ENCODE data around the gene RBM45.
"Not testable (repeated sequence)": the region's sequence is repeated elsewhere in the genome, so short reads cannot be mapped to it uniquely, and the experiment has no call there.

RBM45 gene

DNA sequence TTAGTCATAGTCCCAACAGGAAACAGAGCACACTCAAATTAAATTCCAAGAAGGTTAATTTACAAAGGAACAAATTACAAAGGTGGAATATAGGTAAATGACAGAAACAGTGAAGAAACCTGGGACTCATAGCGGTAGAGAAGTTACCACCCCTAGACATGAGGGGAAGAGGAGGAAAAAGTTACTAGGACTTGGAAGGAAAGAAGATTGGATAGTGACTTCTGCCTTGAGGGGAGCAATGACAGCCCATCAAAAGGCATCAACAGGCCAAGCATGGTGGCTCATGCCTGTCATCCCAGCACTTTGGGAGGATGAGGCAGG is 37.3 kb upstream of the RBM45 start:
- Histone ChIP-seq H3K4me1 (ENCODE audit: control insufficient read depth in 1 of 2, insufficient read depth in 2 of 2, low read length in 2 of 2) (peaks cover 0 to 6% of the 10 kb centered on the region in 2 donors), H3K9me3 (ENCODE audit: control insufficient read depth in 1 of 2, low read length in 2 of 2) (no peaks in the 10 kb centered on the region), H3K36me3 (ENCODE audit: control insufficient read depth in 1 of 2, insufficient read depth in 2 of 2, low read length in 2 of 2) (no peaks in the 10 kb centered on the region), H3K27me3 (ENCODE audit: low read depth, low read length) (no peaks in the 10 kb centered on the region), H3K4me3 (ENCODE audit: low read depth in 1 of 2, low read length in 2 of 2) (no peak overlapping the region), H3K27ac (ENCODE audit: low read length) (no peak overlapping the region)

DNA sequence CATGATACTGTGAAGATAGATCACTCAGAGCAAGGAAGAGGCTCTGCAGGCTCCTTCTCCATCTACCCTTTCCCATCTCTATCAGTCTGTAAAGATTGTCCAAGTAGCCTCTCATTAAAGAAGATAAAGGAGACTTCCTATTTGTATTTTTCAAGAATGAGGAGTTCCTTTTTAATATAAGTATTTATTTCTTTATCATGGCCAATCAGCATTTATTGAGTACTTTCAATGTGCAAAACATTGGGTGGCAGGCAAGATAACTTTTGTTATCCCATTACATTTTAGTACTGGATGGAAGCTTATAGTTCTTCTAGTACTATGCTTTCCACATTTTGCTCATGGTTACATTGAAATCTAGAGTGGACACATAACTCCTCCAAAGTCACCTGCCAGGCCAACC is 36.1 kb upstream of the RBM45 start:
- H3K27ac ChIP-seq (ENCODE audit: low read length) = no peak overlapping the region
- no peaks in the 10 kb centered on the region for H3K36me3 ChIP-seq (ENCODE audit: control insufficient read depth in 1 of 2, insufficient read depth in 2 of 2, low read length in 2 of 2)
- no peaks in the 10 kb centered on the region for H3K9me3 ChIP-seq (ENCODE audit: control insufficient read depth in 1 of 2, low read length in 2 of 2)
- no peak overlapping the region for H3K4me3 ChIP-seq (ENCODE audit: low read depth in 1 of 2, low read length in 2 of 2)
- no peaks in the 10 kb centered on the region for H3K27me3 ChIP-seq (ENCODE audit: low read depth, low read length)
- H3K4me1 ChIP-seq (ENCODE audit: control insufficient read depth in 1 of 2, insufficient read depth in 2 of 2, low read length in 2 of 2) = peaks cover 0 to 6% of the 10 kb centered on the region in 2 donors

DNA sequence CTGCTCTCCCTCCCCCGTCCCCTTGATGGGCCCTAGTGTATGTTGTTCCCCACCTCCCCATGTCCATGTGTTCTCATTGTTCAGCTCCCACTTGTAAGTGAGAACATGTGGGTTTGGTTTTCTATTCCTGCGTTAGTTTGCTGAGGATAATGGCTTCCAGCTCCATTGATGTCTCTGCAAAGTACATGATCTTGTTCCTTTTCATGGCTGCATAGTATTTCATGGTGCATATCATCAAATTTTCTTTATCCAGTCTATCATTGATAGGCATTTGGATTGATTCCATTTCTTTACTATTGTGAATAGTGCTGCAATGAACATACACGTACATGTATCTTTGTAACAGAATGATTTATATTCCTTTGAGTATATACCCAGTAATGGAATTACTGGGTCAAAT is 33.0 kb upstream of the RBM45 start:
- H3K4me3 ChIP-seq (ENCODE audit: low read depth in 1 of 2, low read length in 2 of 2); H3K36me3 ChIP-seq (ENCODE audit: control insufficient read depth in 1 of 2, insufficient read depth in 2 of 2, low read length in 2 of 2); H3K27ac ChIP-seq (ENCODE audit: low read length); H3K9me3 ChIP-seq (ENCODE audit: control insufficient read depth in 1 of 2, low read length in 2 of 2); H3K27me3 ChIP-seq (ENCODE audit: low read depth, low read length); H3K4me1 ChIP-seq (ENCODE audit: control insufficient read depth in 1 of 2, insufficient read depth in 2 of 2, low read length in 2 of 2): not testable (repeated sequence)

- no peak overlapping the region for H3K4me3 ChIP-seq (ENCODE audit: low read depth in 1 of 2, low read length in 2 of 2)
- H3K27me3 ChIP-seq (ENCODE audit: low read depth, low read length) = no peaks in the 10 kb centered on the region
- no peaks in the 10 kb centered on the region for H3K36me3 ChIP-seq (ENCODE audit: control insufficient read depth in 1 of 2, insufficient read depth in 2 of 2, low read length in 2 of 2)
- H3K9me3 ChIP-seq (ENCODE audit: control insufficient read depth in 1 of 2, low read length in 2 of 2) = no peaks in the 10 kb centered on the region
- no peaks in the 10 kb centered on the region for H3K4me1 ChIP-seq (ENCODE audit: control insufficient read depth in 1 of 2, insufficient read depth in 2 of 2, low read length in 2 of 2)
- H3K27ac ChIP-seq (ENCODE audit: low read length) = no peak overlapping the region
These were observed 29.7 kb upstream of the RBM45 start for GRCh38 chr2:178082408-178083045.

DNA sequence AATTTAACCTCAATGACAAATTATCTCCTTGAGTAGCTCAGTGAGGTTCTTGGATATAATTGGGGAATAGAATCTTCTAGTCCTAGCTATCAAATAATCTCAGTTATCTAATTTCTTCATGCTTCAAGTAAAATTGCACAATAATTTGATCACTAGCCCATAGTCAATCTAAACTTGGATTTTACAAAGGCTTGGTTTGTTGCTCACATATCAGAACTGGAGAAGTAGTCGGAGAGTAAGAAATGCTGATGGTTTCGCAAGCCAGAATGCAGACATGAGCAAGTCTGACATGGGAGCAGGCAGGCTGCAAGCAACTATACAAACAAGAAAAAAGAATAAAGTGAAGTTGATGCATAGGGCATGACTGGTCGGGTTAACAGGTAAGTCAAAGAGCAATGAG is 28.0 kb upstream of the RBM45 start:
- Histone ChIP-seq H3K4me1 (ENCODE audit: control insufficient read depth in 1 of 2, insufficient read depth in 2 of 2, low read length in 2 of 2) (no peaks in the 10 kb centered on the region), H3K4me3 (ENCODE audit: low read depth in 1 of 2, low read length in 2 of 2) (no peak overlapping the region), H3K9me3 (ENCODE audit: control insufficient read depth in 1 of 2, low read length in 2 of 2) (no peaks in the 10 kb centered on the region), H3K27me3 (ENCODE audit: low read depth, low read length) (no peaks in the 10 kb centered on the region), H3K36me3 (ENCODE audit: control insufficient read depth in 1 of 2, insufficient read depth in 2 of 2, low read length in 2 of 2) (no peaks in the 10 kb centered on the region), H3K27ac (ENCODE audit: low read length) (no peak overlapping the region)

GRCh38 chr2:178088774-178089270 is 23.4 kb upstream of the RBM45 start:
- no peak overlapping the region for H3K4me3 ChIP-seq (ENCODE audit: low read depth in 1 of 2, low read length in 2 of 2)
- H3K36me3 ChIP-seq (ENCODE audit: control insufficient read depth in 1 of 2, insufficient read depth in 2 of 2, low read length in 2 of 2) = no peaks in the 10 kb centered on the region
- no peak overlapping the region for H3K27ac ChIP-seq (ENCODE audit: low read length)
- H3K9me3 ChIP-seq (ENCODE audit: control insufficient read depth in 1 of 2, low read length in 2 of 2) = no peaks in the 10 kb centered on the region
- no peaks in the 10 kb centered on the region for H3K27me3 ChIP-seq (ENCODE audit: low read depth, low read length)
- H3K4me1 ChIP-seq (ENCODE audit: control insufficient read depth in 1 of 2, insufficient read depth in 2 of 2, low read length in 2 of 2) = no peaks in the 10 kb centered on the region

GRCh38 chr2:178093471-178093870 is 18.8 kb upstream of the RBM45 start:
- no peaks in the 10 kb centered on the region for H3K9me3 ChIP-seq (ENCODE audit: control insufficient read depth in 1 of 2, low read length in 2 of 2)
- no peaks in the 10 kb centered on the region for H3K36me3 ChIP-seq (ENCODE audit: control insufficient read depth in 1 of 2, insufficient read depth in 2 of 2, low read length in 2 of 2)
- H3K27ac ChIP-seq (ENCODE audit: low read length) = no peak overlapping the region
- H3K27me3 ChIP-seq (ENCODE audit: low read depth, low read length) = no peaks in the 10 kb centered on the region
- no peak overlapping the region for H3K4me3 ChIP-seq (ENCODE audit: low read depth in 1 of 2, low read length in 2 of 2)
- no peaks in the 10 kb centered on the region for H3K4me1 ChIP-seq (ENCODE audit: control insufficient read depth in 1 of 2, insufficient read depth in 2 of 2, low read length in 2 of 2)

GRCh38 chr2:178101321-178102079 is 10.7 kb upstream of the RBM45 start:
- H3K27me3 ChIP-seq (ENCODE audit: low read depth, low read length) = no peaks in the 10 kb centered on the region
- H3K9me3 ChIP-seq (ENCODE audit: control insufficient read depth in 1 of 2, low read length in 2 of 2) = no peaks in the 10 kb centered on the region
- H3K4me1 ChIP-seq (ENCODE audit: control insufficient read depth in 1 of 2, insufficient read depth in 2 of 2, low read length in 2 of 2) = no peaks in the 10 kb centered on the region
- H3K36me3 ChIP-seq (ENCODE audit: control insufficient read depth in 1 of 2, insufficient read depth in 2 of 2, low read length in 2 of 2) = no peaks in the 10 kb centered on the region
- no peak overlapping the region for H3K27ac ChIP-seq (ENCODE audit: low read length)
- H3K4me3 ChIP-seq (ENCODE audit: low read depth in 1 of 2, low read length in 2 of 2) = no peak overlapping the region

DNA sequence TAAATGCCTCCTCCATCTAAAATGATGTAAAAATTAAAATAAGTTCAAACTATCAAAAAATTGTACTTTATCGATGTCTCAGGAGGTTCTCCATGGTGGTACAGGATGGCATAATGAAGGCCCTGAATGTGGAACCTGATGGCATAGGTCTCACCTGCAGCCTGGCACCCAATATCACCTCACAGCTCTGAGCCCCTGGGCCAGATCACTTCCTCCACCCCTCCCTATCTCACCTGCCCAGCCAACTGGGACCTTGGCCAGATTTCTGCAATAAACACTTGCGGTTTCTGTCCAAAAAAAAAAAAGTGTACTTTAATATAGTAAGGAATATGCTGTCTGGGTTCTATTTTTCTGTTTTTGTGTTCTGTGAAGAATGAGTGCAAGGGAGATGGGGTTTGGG is 6.7 kb upstream of the RBM45 start:
- H3K36me3 ChIP-seq (ENCODE audit: control insufficient read depth in 1 of 2, insufficient read depth in 2 of 2, low read length in 2 of 2) = no peaks in the 10 kb centered on the region
- no peaks in the 10 kb centered on the region for H3K27me3 ChIP-seq (ENCODE audit: low read depth, low read length)
- H3K4me1 ChIP-seq (ENCODE audit: control insufficient read depth in 1 of 2, insufficient read depth in 2 of 2, low read length in 2 of 2) = no peaks in the 10 kb centered on the region
- H3K4me3 ChIP-seq (ENCODE audit: low read depth in 1 of 2, low read length in 2 of 2) = no peak overlapping the region
- no peak overlapping the region for H3K27ac ChIP-seq (ENCODE audit: low read length)
- H3K9me3 ChIP-seq (ENCODE audit: control insufficient read depth in 1 of 2, low read length in 2 of 2) = no peaks in the 10 kb centered on the region

GRCh38 chr2:178106053-178106452 is 6.2 kb upstream of the RBM45 start:
- no peak overlapping the region for H3K4me3 ChIP-seq (ENCODE audit: low read depth in 1 of 2, low read length in 2 of 2)
- H3K27ac ChIP-seq (ENCODE audit: low read length) = no peak overlapping the region
- H3K36me3 ChIP-seq (ENCODE audit: control insufficient read depth in 1 of 2, insufficient read depth in 2 of 2, low read length in 2 of 2) = no peaks in the 10 kb centered on the region
- H3K9me3 ChIP-seq (ENCODE audit: control insufficient read depth in 1 of 2, low read length in 2 of 2) = no peaks in the 10 kb centered on the region
- H3K4me1 ChIP-seq (ENCODE audit: control insufficient read depth in 1 of 2, insufficient read depth in 2 of 2, low read length in 2 of 2) = no peaks in the 10 kb centered on the region
- H3K27me3 ChIP-seq (ENCODE audit: low read depth, low read length) = no peaks in the 10 kb centered on the region

DNA sequence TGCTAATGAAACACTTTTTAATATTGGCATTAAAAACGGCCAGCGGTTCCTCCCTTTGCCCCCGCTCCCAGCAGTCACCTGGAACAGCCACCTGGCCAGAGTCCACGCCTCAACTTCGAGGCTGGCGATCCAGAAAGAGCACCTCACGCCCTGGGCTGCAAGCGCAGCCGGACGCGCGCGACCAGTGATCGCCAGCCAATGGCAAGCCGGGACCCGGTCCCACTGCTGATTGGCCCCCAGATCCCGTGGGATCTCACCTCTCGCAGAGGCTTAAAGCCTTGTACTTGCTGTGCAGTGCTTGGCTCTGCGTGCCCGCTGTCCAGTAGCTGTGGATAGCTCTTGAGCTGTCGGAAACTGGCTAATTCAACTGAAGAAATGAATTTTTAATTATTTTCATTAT is 4.1 kb upstream of the RBM45 start:
- Histone ChIP-seq H3K4me1 (ENCODE audit: control insufficient read depth in 1 of 2, insufficient read depth in 2 of 2, low read length in 2 of 2) (peaks cover 0 to 2% of the 10 kb centered on the region in 2 donors), H3K36me3 (ENCODE audit: control insufficient read depth in 1 of 2, insufficient read depth in 2 of 2, low read length in 2 of 2) (no peaks in the 10 kb centered on the region), H3K9me3 (ENCODE audit: control insufficient read depth in 1 of 2, low read length in 2 of 2) (no peaks in the 10 kb centered on the region), H3K27me3 (ENCODE audit: low read depth, low read length) (no peaks in the 10 kb centered on the region), H3K4me3 (ENCODE audit: low read depth in 1 of 2, low read length in 2 of 2) (no peak overlapping the region), H3K27ac (ENCODE audit: low read length) (no peak overlapping the region)

- H3K4me1 ChIP-seq (ENCODE audit: control insufficient read depth in 1 of 2, insufficient read depth in 2 of 2, low read length in 2 of 2) = peaks cover 6 to 8% of the 10 kb centered on the region in 2 donors
- no peaks in the 10 kb centered on the region for H3K9me3 ChIP-seq (ENCODE audit: control insufficient read depth in 1 of 2, low read length in 2 of 2)
- no peak overlapping the region for H3K27ac ChIP-seq (ENCODE audit: low read length)
- H3K27me3 ChIP-seq (ENCODE audit: low read depth, low read length) = no peaks in the 10 kb centered on the region
- H3K36me3 ChIP-seq (ENCODE audit: control insufficient read depth in 1 of 2, insufficient read depth in 2 of 2, low read length in 2 of 2) = no peaks in the 10 kb centered on the region
- H3K4me3 ChIP-seq (ENCODE audit: low read depth in 1 of 2, low read length in 2 of 2) = no peak overlapping the region
These were observed 2.4 kb upstream of the RBM45 start for GRCh38 chr2:178109813-178110212.

Data from muscle layer of duodenum (tissue), 2 donors.